HEK293 (cell line): ENCODE measurements around the gene CDC25A.

Experiments used
- CTCF ChIA-PET: fragments of 350-600 bp; formaldehyde crosslinking; extraction: SDS; loops from one replicate; lab custom pipeline; 2021; ENCODE audit warnings: antibody characterized with exemption; lab: Yijun Ruan, JAX
- POLR2A ChIA-PET: fragments of 300-600 bp; formaldehyde crosslinking; extraction: SDS; loops from one replicate; lab custom pipeline; 2020; ENCODE audit warnings: antibody characterized with exemption, inconsistent platforms; lab: Yijun Ruan, JAX
- H3K27ac ChIP-seq: fragments of 200-500 bp; sonication (Bioruptor generic); 2 replicates; pipeline ENCODE4 v1.5.1; 2014; ENCODE audit warnings: low read depth, low read length, control low read depth, inconsistent platforms; ENCODE audit errors: extremely low read depth
- H3K36me3 ChIP-seq, 2 experiments: fragments of 200-500 bp in 1 of 2; sonication (Bioruptor generic) in 1 of 2; 1 replicate in 1 of 2; 2 replicates in 1 of 2; pipeline ENCODE4 v1.5.1; 2014 to 2017; ENCODE audit warnings: inconsistent platforms in 2 of 2, low read length in 2 of 2; ENCODE audit not compliant: control insufficient read depth in 2 of 2, insufficient read depth in 1 of 2
- H3K4me1 ChIP-seq: fragments of 200-500 bp; sonication (Bioruptor generic); 2 replicates; pipeline ENCODE4 v1.5.1; 2014; ENCODE audit warnings: mild to moderate bottlenecking, low read length, inconsistent platforms; ENCODE audit not compliant: control insufficient read depth, insufficient read depth
- H3K4me3 ChIP-seq: 2 replicates; pipeline ENCODE4 v1.5.1; 2011; ENCODE audit warnings: low read depth, mild to moderate bottlenecking, control low read depth, low read length, moderate library complexity
- H3K9me3 ChIP-seq: fragments of 200-500 bp; sonication (Bioruptor generic); 2 replicates; pipeline ENCODE4 v1.5.1; 2014; ENCODE audit warnings: low read depth, low read length, inconsistent platforms; ENCODE audit not compliant: control insufficient read depth, insufficient read depth
- EGR2 ChIP-seq: fragments of 450-650 bp; formaldehyde crosslinking; IDR thresholded peaks from 2 replicates; pipeline ENCODE4 v1.5.1; 2016; ENCODE audit warnings: low read depth, missing biosample characterization, missing genetic modification characterization
- GLI2 ChIP-seq: fragments of 450-650 bp; formaldehyde crosslinking; IDR thresholded peaks from 2 replicates; pipeline ENCODE4; 2017; ENCODE audit warnings: missing biosample characterization, missing genetic modification characterization, low read depth, borderline replicate concordance
- KLF7 ChIP-seq: fragments of 450-650 bp; formaldehyde crosslinking; IDR thresholded peaks from 2 replicates; pipeline ENCODE4 v1.5.1; 2016; ENCODE audit warnings: missing biosample characterization, missing genetic modification characterization, borderline replicate concordance
- WT1 ChIP-seq: fragments of 450-650 bp; formaldehyde crosslinking; IDR thresholded peaks from 2 replicates; pipeline ENCODE4 v1.5.1; 2016; ENCODE audit warnings: missing biosample characterization, missing genetic modification characterization
- YY2 ChIP-seq: fragments of 450-650 bp; formaldehyde crosslinking; IDR thresholded peaks from 2 replicates; pipeline ENCODE4 v1.5.1; 2016; ENCODE audit warnings: missing biosample characterization, missing genetic modification characterization
- ZBTB11 ChIP-seq: fragments of 450-650 bp; formaldehyde crosslinking; conservative IDR thresholded peaks from 2 replicates; pipeline ENCODE4 v1.5.1; 2016; ENCODE audit warnings: low read depth, missing biosample characterization, missing genetic modification characterization
- ZFP3 ChIP-seq: fragments of 450-650 bp; formaldehyde crosslinking; IDR thresholded peaks from 2 replicates; pipeline ENCODE4 v1.5.1; 2016; ENCODE audit warnings: low read depth, missing biosample characterization, missing genetic modification characterization
- ZNF133 ChIP-seq: fragments of 450-650 bp; formaldehyde crosslinking; IDR thresholded peaks from 2 replicates; pipeline ENCODE4 v1.5.1; 2016; ENCODE audit warnings: missing biosample characterization, missing genetic modification characterization
- ZNF239 ChIP-seq: fragments of 450-650 bp; formaldehyde crosslinking; IDR thresholded peaks from 2 replicates; pipeline ENCODE4 v1.5.1; 2016; ENCODE audit warnings: missing biosample characterization, missing genetic modification characterization
- ZNF280C ChIP-seq: fragments of 450-650 bp; formaldehyde crosslinking; IDR thresholded peaks from 2 replicates; pipeline ENCODE4 v1.5.1; 2016; ENCODE audit warnings: missing biosample characterization, missing genetic modification characterization
- ZNF292 ChIP-seq: fragments of 450-650 bp; formaldehyde crosslinking; IDR thresholded peaks from 2 replicates; pipeline ENCODE4 v1.5.1; 2016; ENCODE audit warnings: low read depth, missing biosample characterization, missing genetic modification characterization, borderline replicate concordance
- ZNF416 ChIP-seq: fragments of 450-650 bp; formaldehyde crosslinking; IDR thresholded peaks from 2 replicates; pipeline ENCODE4 v1.5.1; 2016; ENCODE audit warnings: missing biosample characterization, missing genetic modification characterization
- ZNF433 ChIP-seq: fragments of 450-650 bp; formaldehyde crosslinking; IDR thresholded peaks from 2 replicates; pipeline ENCODE4 v1.5.1; 2016; ENCODE audit warnings: missing biosample characterization, missing genetic modification characterization, low read depth
- ZNF48 ChIP-seq: fragments of 450-650 bp; formaldehyde crosslinking; IDR thresholded peaks from 2 replicates; pipeline ENCODE4 v1.5.1; 2016; ENCODE audit warnings: missing biosample characterization, missing genetic modification characterization
- ZNF501 ChIP-seq: fragments of 450-650 bp; formaldehyde crosslinking; IDR thresholded peaks from 2 replicates; pipeline ENCODE4 v1.5.1; 2016; ENCODE audit warnings: missing biosample characterization, missing genetic modification characterization
- ZNF521 ChIP-seq: fragments of 450-650 bp; formaldehyde crosslinking; IDR thresholded peaks from 2 replicates; pipeline ENCODE4 v1.5.1; 2017; ENCODE audit warnings: missing biosample characterization, mild to moderate bottlenecking, missing genetic modification characterization
- ZNF529 ChIP-seq: fragments of 450-650 bp; formaldehyde crosslinking; IDR thresholded peaks from 2 replicates; pipeline ENCODE4 v1.5.1; 2017; ENCODE audit warnings: missing genetic modification characterization, missing biosample characterization; ENCODE audit not compliant: insufficient replicate concordance
- ZNF600 ChIP-seq: fragments of 450-650 bp; formaldehyde crosslinking; IDR thresholded peaks from 2 replicates; pipeline ENCODE4 v1.5.1; 2016; ENCODE audit warnings: missing biosample characterization, missing genetic modification characterization
- ZNF660 ChIP-seq: fragments of 450-650 bp; IDR thresholded peaks from 2 replicates; pipeline ENCODE4 v1.5.1; 2018; ENCODE audit warnings: missing biosample characterization, mild to moderate bottlenecking, missing genetic modification characterization
- ZNF843 ChIP-seq: fragments of 450-650 bp; formaldehyde crosslinking; IDR thresholded peaks from 2 replicates; pipeline ENCODE4 v1.5.1; 2016; ENCODE audit warnings: missing biosample characterization, missing genetic modification characterization
- TF ChIP-seq, protein P1 (sequence below): fragments of 450-650 bp; formaldehyde crosslinking; IDR thresholded peaks from 2 replicates; pipeline ENCODE4 v1.5.1; 2017; ENCODE audit warnings: missing biosample characterization, missing genetic modification characterization
- TF ChIP-seq, protein P2 (sequence below): fragments of 450-650 bp; formaldehyde crosslinking; IDR thresholded peaks from 2 replicates; pipeline ENCODE4 v1.5.1; 2017; ENCODE audit warnings: missing biosample characterization, missing genetic modification characterization
- TF ChIP-seq, protein P3 (sequence below): fragments of 450-650 bp; formaldehyde crosslinking; IDR thresholded peaks from 2 replicates; pipeline ENCODE4 v1.5.1; 2016; ENCODE audit warnings: missing biosample characterization, missing genetic modification characterization

CDC25A gene

GRCh38 chr3:48140336-48140757, 47.9 kb downstream of the CDC25A start (continued):
- TF ChIP-seq, protein P1, sequence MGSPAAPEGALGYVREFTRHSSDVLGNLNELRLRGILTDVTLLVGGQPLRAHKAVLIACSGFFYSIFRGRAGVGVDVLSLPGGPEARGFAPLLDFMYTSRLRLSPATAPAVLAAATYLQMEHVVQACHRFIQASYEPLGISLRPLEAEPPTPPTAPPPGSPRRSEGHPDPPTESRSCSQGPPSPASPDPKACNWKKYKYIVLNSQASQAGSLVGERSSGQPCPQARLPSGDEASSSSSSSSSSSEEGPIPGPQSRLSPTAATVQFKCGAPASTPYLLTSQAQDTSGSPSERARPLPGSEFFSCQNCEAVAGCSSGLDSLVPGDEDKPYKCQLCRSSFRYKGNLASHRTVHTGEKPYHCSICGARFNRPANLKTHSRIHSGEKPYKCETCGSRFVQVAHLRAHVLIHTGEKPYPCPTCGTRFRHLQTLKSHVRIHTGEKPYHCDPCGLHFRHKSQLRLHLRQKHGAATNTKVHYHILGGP (tag by site-specific recombination) = no peak
- TF ChIP-seq WT1 (tag by site-specific recombination) (no peak), ZNF521 (tag by site-specific recombination) (no peak), ZNF416 (tag by site-specific recombination) (no peak), YY2 (tag by site-specific recombination) (no peak), ZNF529 (tag by site-specific recombination) (no peak), ZFP3 (tag by site-specific recombination) (no peak), EGR2 (no peak), ZNF280C (tag by site-specific recombination) (no peak), GLI2 (tag by site-specific recombination) (no peak), ZNF660 (tag by site-specific recombination) (no peak)
- TF ChIP-seq, protein P2, sequence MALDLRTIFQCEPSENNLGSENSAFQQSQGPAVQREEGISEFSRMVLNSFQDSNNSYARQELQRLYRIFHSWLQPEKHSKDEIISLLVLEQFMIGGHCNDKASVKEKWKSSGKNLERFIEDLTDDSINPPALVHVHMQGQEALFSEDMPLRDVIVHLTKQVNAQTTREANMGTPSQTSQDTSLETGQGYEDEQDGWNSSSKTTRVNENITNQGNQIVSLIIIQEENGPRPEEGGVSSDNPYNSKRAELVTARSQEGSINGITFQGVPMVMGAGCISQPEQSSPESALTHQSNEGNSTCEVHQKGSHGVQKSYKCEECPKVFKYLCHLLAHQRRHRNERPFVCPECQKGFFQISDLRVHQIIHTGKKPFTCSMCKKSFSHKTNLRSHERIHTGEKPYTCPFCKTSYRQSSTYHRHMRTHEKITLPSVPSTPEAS (tag by site-specific recombination) = no peak

- Histone ChIP-seq H3K4me1 (no peaks in the 10 kb centered on the region), H3K36me3 (no peaks in the 10 kb centered on the region), H3K9me3 (no peaks in the 10 kb centered on the region), H3K4me3 (no peak overlapping the region), H3K27ac (no peak overlapping the region)
- ChIA-PET CTCF (interaction anchor here (0.5 to 1.1 kb wide), 2 partner anchors 302 to 312 kb away, joined by 3 read pairs; no protein-coding TSS in a partner anchor), POLR2A (interaction anchor here (0.5 to 1.2 kb wide), 2 partner anchors 124 to 419 kb away, joined by 3 to 4 read pairs; no protein-coding TSS in a partner anchor)
- TF ChIP-seq ZNF501 (tag by site-specific recombination) (no peak), ZNF239 (no peak), ZNF600 (tag by site-specific recombination) (no peak), ZNF48 (no peak), ZNF843 (no peak)
These were observed 50.7 kb downstream of the CDC25A start for GRCh38 chr3:48137425-48137999.

GRCh38 chr3:48135552-48136495, 52.4 kb downstream of the CDC25A start:
- ChIA-PET CTCF (no interaction called here), POLR2A (no interaction called here)
- H3K36me3 ChIP-seq = no peaks in the 10 kb centered on the region
- peaks cover 3% of the 10 kb centered on the region; the same call in 1 of the 2 replicates for H3K4me1 ChIP-seq
- H3K27ac ChIP-seq = no peak overlapping the region
- no peaks in the 10 kb centered on the region for H3K9me3 ChIP-seq
- H3K4me3 ChIP-seq = no peak overlapping the region
- TF ChIP-seq, protein P3, sequence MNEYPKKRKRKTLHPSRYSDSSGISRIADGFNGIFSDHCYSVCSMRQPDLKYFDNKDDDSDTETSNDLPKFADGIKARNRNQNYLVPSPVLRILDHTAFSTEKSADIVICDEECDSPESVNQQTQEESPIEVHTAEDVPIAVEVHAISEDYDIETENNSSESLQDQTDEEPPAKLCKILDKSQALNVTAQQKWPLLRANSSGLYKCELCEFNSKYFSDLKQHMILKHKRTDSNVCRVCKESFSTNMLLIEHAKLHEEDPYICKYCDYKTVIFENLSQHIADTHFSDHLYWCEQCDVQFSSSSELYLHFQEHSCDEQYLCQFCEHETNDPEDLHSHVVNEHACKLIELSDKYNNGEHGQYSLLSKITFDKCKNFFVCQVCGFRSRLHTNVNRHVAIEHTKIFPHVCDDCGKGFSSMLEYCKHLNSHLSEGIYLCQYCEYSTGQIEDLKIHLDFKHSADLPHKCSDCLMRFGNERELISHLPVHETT (tag by site-specific recombination) = no peak
- TF ChIP-seq ZNF292 (tag by site-specific recombination) = no peak
- TF ChIP-seq ZBTB11 (tag by site-specific recombination) = no peak
- TF ChIP-seq KLF7 = no peak
- TF ChIP-seq ZNF133 = no peak
- no peak for TF ChIP-seq ZNF433 (tag by site-specific recombination)
